ENCODE results near the gene PLCG2. TPM values are rescaled to one million over a fixed set of nuclear protein-coding genes. Genes with fewer than 3 reads are reported as not detected.

The PLCG2 gene
- total RNA-seq, 1 donor from 2014 or later = 14.2 TPM

DNA sequence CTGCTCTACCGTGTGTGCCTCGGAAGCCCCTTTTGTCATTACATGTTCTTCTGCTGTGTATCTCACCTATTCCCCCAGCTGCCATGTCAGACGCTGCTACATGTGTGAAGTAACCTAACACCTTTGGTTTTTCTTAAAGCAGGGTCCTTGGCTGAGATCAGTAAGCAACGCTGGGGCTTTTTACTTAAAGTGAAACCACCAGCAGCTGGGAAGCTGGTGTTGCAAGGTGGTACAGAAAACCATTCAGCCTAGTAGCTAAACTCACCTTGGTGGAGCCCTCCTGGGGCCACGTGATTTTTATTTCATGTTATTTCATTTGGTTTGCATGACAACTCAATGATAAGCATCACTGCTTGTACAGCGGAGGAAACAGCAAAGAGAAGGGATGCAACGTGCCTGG is 62.6 kb downstream of the PLCG2 start:
- H3K9me3 ChIP-seq = no peaks in the 10 kb centered on the region
- H3K27me3 ChIP-seq = no peaks in the 10 kb centered on the region
- no peaks in the 10 kb centered on the region for H3K36me3 ChIP-seq
- intact Hi-C loops (cut with DNase I) = no loop called here
- TF ChIP-seq, protein P1, sequence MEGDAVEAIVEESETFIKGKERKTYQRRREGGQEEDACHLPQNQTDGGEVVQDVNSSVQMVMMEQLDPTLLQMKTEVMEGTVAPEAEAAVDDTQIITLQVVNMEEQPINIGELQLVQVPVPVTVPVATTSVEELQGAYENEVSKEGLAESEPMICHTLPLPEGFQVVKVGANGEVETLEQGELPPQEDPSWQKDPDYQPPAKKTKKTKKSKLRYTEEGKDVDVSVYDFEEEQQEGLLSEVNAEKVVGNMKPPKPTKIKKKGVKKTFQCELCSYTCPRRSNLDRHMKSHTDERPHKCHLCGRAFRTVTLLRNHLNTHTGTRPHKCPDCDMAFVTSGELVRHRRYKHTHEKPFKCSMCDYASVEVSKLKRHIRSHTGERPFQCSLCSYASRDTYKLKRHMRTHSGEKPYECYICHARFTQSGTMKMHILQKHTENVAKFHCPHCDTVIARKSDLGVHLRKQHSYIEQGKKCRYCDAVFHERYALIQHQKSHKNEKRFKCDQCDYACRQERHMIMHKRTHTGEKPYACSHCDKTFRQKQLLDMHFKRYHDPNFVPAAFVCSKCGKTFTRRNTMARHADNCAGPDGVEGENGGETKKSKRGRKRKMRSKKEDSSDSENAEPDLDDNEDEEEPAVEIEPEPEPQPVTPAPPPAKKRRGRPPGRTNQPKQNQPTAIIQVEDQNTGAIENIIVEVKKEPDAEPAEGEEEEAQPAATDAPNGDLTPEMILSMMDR (IDR thresholded peaks at IDR 0.05) = no peak
- no peak for TF ChIP-seq POLR2AphosphoS5 (IDR thresholded peaks at IDR 0.05; ENCODE audit: insufficient read depth in 1 of 2, low read depth in 1 of 2)
- TF ChIP-seq POLR2A (IDR thresholded peaks at IDR 0.05) = no peak
- no peak overlapping the region for H3K4me3 ChIP-seq
- no peak for DNase-seq (ENCODE audit: extremely low spot score in 2 of 2)
- no peak overlapping the region for H3K27ac ChIP-seq
- no peaks in the 10 kb centered on the region for H3K4me1 ChIP-seq

DNA sequence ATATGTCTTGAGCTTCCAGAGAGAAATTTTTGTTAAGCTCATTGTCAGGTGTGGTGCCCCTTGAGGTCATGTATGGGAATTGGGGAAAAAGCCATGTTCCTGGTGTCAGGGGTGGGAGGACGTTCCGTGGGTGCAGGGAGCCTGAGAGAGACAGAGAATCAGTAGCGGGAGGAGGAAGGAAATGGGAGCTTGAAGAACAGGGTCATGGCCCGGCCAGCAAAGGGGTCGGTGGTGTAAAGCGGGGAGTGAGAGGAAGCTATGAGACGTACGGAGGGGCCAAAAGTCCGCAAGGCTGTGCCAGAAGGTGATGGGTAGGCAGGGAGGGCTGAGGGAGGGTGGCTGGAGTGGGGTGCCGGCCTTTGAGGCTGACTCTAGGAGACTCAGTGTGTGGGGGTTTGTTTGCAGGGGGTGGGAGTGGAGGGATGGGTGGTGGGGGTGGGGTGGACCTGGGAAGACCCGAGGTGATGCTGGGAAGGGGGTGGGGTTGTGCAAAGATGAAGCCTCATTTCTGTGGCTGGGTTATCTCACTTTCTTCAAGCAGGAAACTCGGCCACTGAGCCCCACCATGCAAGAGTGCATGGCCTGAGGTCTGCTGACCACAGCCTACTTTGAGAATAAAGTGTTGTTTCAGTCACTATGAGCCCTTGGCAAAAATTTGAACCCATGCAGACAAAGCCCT is 63.6 kb downstream of the PLCG2 start:
- DNase-seq (ENCODE audit: extremely low spot score in 2 of 2) = no peak
- no peak overlapping the region for H3K4me3 ChIP-seq
- H3K36me3 ChIP-seq = no peaks in the 10 kb centered on the region
- intact Hi-C loops (cut with DNase I) = no loop called here
- H3K9me3 ChIP-seq = no peaks in the 10 kb centered on the region
- no peaks in the 10 kb centered on the region for H3K27me3 ChIP-seq
- no peaks in the 10 kb centered on the region for H3K4me1 ChIP-seq
- no peak for TF ChIP-seq POLR2AphosphoS5 (IDR thresholded peaks at IDR 0.05; ENCODE audit: insufficient read depth in 1 of 2, low read depth in 1 of 2)
- TF ChIP-seq POLR2A (IDR thresholded peaks at IDR 0.05) = no peak
- TF ChIP-seq, protein P1 (IDR thresholded peaks at IDR 0.05) = no peak
- no peak overlapping the region for H3K27ac ChIP-seq

DNA sequence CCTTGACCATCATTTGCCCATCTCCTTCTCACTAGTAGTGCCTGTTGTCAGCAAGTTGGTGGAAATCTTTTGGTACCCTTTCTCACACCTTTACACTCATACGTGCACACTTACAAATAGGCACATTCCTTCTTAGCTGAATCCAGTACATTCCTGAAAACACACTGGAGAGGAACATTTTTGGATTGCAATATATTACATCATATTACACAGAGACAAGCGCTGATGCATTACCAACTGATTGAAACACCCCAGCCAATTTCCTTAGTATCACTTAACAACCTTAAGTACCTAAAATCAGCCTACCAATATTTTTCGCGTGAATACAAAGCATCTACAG is 64.1 kb downstream of the PLCG2 start:
- Histone ChIP-seq H3K4me3 (no peak overlapping the region), H3K4me1 (no peaks in the 10 kb centered on the region), H3K9me3 (no peaks in the 10 kb centered on the region), H3K27me3 (no peaks in the 10 kb centered on the region), H3K36me3 (no peaks in the 10 kb centered on the region), H3K27ac (no peak overlapping the region)
- TF ChIP-seq POLR2AphosphoS5 (IDR thresholded peaks at IDR 0.05; ENCODE audit: insufficient read depth in 1 of 2, low read depth in 1 of 2) (no peak), POLR2A (IDR thresholded peaks at IDR 0.05) (no peak)
- TF ChIP-seq, protein P1 (IDR thresholded peaks at IDR 0.05) = no peak
- no peak for DNase-seq (ENCODE audit: extremely low spot score in 2 of 2)
- intact Hi-C loops (cut with DNase I) = no loop called here

DNA sequence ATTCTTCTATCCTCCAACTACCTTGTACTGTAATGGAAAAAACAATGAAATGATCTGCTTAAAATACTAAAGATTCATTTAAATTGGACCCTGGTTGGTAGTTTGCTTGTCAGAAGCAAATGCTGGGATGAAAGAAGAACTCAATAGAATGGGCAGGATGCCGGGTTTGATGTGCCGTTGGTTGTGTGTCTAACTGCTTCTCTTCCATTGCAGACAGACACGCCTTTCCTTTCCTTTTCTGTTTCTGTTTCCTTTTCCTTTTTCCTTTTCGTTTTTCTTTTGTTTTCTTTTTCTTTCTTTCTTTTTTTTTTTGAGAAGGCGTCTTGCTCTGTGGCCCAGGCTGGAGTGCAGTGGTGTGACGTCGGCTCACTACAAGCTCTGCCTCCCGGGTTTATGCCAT is 64.6 kb downstream of the PLCG2 start:
- TF ChIP-seq POLR2AphosphoS5 (IDR thresholded peaks at IDR 0.05; ENCODE audit: insufficient read depth in 1 of 2, low read depth in 1 of 2) (no peak), POLR2A (IDR thresholded peaks at IDR 0.05) (no peak)
- TF ChIP-seq, protein P1 (IDR thresholded peaks at IDR 0.05) = no peak
- H3K9me3 ChIP-seq = no peaks in the 10 kb centered on the region
- H3K27me3 ChIP-seq = no peaks in the 10 kb centered on the region
- no peak for DNase-seq (ENCODE audit: extremely low spot score in 2 of 2)
- no peak overlapping the region for H3K27ac ChIP-seq
- no peaks in the 10 kb centered on the region for H3K4me1 ChIP-seq
- intact Hi-C loops (cut with DNase I) = no loop called here
- no peak overlapping the region for H3K4me3 ChIP-seq
- H3K36me3 ChIP-seq = no peaks in the 10 kb centered on the region

DNA sequence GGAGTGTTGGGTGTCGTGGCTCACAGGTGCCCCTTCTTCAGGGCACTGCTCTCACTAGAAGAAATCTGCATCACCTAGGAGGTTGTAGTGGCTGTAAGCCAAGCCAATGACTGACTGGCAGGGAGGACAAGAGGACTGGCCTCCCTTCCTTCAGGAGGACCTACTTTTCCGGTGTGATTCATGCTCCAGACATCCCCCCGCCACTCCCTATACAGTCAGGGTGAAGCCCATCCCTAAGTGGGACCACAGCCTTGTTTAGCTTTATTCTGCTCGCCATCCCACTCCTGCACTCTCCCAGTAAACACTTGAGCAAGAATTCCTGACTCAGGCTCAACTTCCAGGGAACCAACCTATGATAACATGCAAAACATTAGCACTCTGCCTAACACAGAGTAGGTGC is 67.0 kb downstream of the PLCG2 start:
- intact Hi-C loops (cut with DNase I) = no loop called here
- H3K36me3 ChIP-seq = no peaks in the 10 kb centered on the region
- TF ChIP-seq POLR2A (IDR thresholded peaks at IDR 0.05) (no peak), POLR2AphosphoS5 (IDR thresholded peaks at IDR 0.05; ENCODE audit: insufficient read depth in 1 of 2, low read depth in 1 of 2) (no peak)
- TF ChIP-seq, protein P1 (IDR thresholded peaks at IDR 0.05) = no peak
- H3K4me3 ChIP-seq = no peak overlapping the region
- no peak for DNase-seq (ENCODE audit: extremely low spot score in 2 of 2)
- H3K9me3 ChIP-seq = no peaks in the 10 kb centered on the region
- H3K4me1 ChIP-seq = no peaks in the 10 kb centered on the region
- H3K27ac ChIP-seq = no peak overlapping the region
- no peaks in the 10 kb centered on the region for H3K27me3 ChIP-seq
